HG02943 (cell line): ENCODE results near the gene ELK3.

Experiments used
- ATAC-seq: cut with Tn5 transposase; IDR thresholded peaks from one replicate; pipeline ENCODE4 v1.9.1; 2021; ENCODE audit warnings: mild to moderate bottlenecking, low read depth, moderate library complexity; ENCODE audit not compliant: unreplicated experiment

Gene ELK3

DNA sequence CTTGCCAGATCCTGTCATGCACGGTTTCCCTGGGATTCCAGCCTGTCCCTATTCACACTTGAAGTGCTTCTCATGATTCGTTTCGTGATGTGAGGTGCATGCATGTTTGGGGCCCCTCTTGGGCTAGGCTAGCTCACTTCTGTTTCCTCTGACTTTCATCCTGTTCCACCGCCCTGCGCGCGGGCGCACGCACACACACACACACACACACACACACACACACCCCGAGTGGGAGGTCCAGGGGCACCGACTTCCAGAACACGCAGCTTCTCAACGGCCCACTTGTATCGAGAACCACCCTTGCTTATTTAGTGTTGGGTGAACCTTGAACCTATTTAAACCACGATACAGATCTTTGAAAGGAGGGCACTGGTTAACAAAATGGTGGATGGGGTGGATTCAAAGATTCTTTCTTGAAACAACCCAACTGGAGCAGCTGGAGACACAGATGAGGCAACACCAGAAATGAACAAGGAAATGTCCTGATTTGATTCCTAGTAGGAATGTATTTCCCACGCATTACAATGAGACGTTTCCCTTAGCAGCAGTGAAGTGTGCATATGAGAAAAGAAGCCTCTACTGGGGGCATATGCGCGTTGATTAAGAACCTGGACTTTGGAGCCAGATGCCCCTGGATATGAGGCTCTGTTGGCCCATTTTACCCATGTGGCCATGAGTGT lies 16.3 kb downstream of the ELK3 start:
- no peak for ATAC-seq

- no peak for ATAC-seq
Observed at GRCh38 chr12:96211988-96212387, 17.8 kb downstream of the ELK3 start.

- ATAC-seq: no peak
Observed at GRCh38 chr12:96212456-96213375, 18.5 kb downstream of the ELK3 start.

DNA sequence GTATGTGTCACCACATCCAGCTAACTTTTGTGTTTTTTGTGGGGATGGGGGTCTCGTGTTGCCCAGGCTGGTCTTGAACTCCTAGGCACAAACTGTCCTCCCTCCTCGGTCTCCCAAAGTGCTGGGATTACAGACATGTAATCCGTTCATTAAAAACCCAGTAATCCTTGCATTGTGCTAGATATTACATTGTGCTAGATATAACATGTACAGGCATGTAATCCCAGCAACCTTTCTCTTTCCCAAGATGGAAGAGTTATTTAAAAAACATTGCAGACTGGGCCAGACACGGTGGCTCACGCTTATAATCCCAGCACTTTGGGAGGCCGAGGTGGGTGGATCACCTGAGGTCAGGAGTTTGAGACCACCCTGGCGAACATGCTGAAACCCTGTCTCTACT lies 19.7 kb downstream of the ELK3 start:
- no peak for ATAC-seq

DNA sequence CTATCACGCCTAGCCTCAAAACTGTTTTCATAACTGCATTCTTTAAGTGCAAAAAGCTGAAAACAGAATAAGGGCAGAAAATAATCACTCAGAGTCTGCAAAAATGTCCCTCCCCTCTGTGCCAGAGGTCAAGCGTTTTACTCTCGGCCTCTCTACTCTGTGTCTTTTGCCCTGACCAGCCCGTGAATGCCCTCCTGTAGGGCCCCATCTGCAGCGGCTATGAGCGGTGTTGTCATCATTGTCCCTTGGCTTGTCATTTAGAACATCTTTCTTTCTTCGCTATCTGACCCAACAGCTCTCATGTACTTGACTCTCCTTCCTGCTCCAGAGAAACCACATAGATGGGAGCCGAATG lies 21.7 kb downstream of the ELK3 start:
- ATAC-seq: no peak

GRCh38 chr12:96218989-96219678 lies 25.0 kb downstream of the ELK3 start:
- no peak for ATAC-seq

GRCh38 chr12:96219700-96220206 lies 25.6 kb downstream of the ELK3 start:
- ATAC-seq: no peak

GRCh38 chr12:96220902-96221301 lies 26.7 kb downstream of the ELK3 start:
- no peak for ATAC-seq

DNA sequence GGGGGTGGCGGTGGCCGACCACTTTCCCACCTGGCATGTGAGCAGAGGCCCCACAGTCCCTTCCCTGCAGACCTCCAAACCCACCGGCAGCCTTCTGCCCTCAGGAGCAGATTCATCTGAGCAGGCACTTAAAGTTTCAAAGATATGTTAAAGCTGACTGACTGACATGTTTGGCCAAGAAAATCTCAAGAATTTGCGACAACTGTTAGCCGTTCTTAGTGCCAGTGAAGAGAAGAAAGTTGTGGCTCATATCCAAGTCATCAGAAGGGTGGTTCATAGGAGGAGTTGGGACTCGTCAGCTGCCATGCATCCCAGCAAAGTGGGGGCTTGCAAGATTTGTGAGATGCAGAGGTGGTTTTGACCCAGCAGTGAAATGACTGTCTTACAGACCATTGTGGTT lies 27.2 kb downstream of the ELK3 start:
- no peak for ATAC-seq

DNA sequence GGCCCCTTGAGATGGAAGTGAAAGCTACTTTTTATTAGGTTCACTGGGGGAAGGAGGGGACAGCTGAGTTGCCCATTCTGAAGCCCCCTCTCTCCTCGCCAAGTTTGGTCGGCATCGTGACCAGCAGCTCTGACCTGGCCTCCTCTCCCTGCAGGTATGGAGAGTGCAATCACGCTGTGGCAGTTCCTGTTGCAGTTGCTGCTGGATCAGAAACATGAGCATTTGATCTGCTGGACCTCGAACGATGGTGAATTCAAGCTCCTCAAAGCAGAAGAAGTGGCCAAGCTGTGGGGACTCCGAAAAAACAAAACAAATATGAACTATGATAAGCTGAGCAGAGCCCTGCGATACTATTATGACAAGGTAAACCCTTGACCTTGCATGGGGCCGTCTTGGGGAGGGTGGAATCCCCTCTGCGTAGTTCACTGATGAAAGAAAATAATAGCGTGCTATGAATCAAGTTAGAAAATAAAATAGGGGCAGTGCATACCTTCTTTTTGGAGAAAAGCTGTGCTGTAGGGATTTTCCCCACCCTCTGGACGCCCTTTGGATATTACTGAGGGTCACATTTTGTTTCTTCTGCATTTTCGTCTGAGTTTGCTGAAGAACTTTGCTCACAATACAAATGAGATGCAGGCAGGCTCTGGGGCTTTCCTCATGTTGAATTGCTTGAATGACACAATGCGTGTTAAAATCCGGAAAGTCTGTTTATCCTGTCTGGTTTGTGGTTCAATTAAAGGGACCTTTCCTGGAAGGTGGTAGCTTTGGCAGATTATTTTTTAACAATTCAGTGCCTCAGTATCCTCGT lies 29.4 kb downstream of the ELK3 start:
- ATAC-seq: no peak

DNA sequence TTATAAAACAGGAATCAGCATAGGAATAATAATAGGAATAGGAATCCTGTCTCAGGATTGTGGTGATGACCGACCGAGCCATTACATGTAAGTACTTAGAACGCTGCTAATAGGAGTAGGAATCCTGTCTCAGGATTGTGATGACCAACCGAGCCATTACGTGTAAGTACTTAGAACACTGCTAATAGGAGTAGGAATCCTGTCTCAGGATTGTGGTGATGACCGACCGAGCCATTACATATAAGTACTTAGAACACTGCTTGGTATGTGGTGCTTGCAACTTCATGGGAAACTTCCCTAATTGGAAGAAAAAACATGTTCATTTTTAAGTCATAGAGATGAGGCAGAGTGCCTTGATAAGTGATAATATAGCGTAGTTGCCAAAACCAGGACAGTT lies 30.0 kb downstream of the ELK3 start:
- ATAC-seq: no peak

DNA sequence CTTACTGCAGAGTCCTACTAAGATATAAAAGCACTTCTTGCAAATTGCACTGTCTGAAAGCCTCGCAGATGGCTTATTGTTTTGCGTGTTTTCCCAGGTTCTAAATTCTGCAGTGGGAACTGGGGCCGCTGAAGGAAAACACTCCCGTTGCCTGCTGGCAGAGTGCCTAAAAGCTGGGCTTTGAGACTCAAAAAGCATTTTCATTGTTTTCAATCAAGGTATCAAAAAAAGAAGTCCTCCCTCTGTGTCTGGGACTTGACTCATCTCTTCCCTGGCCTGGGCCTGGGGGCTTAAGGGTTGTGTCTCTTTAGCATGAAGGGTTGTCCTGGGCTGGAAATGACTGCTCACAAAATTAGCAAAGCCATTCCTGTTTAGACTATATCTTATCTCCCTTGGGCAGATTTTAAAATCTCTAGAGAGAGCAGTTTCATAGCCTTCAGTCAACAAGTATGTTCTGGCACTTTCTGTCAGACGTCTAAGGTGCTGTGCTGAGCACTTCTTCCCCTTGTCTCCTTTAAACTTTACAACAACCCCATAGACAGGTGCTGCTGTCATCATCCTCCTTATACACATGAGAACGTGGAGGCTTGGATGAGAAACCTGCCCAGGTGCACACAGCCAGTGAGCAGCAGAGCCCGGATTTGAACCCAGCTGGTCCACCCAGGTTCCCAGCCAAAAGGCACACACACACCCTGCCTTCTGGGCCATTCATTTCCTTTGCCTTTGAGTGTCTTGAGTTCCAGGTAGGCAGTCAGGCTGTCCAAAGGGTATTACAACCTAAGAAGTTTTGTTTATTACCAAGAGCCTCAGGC lies 31.1 kb downstream of the ELK3 start:
- ATAC-seq: no peak

- ATAC-seq: no peak
Observed at GRCh38 chr12:96225994-96226399, 31.8 kb downstream of the ELK3 start.

DNA sequence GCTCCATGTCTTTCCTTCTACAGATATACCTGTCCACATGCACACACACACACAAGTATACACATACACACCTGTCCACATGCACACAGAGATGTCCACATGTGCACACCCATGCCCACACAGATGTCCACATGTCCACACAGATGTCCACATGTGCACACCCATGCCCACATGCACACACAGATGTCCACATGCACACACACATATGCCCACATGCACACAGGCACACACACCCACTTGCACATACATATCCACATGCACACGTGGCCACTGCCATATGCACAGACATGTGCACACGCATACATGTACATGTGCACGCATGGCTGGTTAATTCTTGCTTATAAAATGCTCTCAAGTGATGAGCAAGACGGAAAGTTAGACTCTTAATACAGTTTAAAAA lies 32.2 kb downstream of the ELK3 start:
- no peak for ATAC-seq

- no peak for ATAC-seq
Observed at GRCh38 chr12:96226801-96227348, 32.7 kb downstream of the ELK3 start.

DNA sequence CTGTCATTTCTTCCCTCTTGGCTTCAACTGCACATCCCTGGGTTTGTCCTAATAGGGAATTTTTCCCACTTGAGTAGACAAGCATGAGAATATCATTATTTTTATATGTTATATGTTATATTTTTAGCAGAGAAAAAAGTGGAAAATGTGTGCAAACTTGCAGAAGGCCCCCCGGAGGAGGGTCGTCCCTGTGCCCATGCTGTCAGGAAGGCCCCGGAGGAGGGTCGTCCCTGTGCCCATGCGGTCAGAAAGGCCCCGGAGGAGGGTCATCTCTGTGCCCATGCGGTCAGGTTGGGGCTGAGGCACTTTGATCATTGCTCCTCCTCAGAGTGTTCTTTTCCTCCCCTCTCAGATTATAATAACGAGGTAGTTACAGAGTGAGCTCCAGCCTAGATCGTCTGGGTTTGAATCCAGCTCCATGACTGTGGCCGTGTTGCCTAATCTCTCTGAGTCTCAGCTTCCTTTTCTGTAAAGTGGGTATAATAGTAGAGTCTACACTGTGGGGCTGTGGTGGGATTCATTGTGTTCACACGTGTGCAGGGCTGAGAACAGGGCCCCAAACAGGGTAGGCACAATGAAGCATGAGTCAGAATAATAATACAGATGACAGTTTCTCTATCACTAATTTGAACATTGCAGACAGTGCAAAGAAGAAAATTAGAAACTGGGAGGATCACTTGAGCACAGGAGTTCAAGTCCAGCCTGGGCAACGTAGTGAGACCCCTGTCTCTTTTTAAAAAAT lies 33.4 kb downstream of the ELK3 start:
- no peak for ATAC-seq

DNA sequence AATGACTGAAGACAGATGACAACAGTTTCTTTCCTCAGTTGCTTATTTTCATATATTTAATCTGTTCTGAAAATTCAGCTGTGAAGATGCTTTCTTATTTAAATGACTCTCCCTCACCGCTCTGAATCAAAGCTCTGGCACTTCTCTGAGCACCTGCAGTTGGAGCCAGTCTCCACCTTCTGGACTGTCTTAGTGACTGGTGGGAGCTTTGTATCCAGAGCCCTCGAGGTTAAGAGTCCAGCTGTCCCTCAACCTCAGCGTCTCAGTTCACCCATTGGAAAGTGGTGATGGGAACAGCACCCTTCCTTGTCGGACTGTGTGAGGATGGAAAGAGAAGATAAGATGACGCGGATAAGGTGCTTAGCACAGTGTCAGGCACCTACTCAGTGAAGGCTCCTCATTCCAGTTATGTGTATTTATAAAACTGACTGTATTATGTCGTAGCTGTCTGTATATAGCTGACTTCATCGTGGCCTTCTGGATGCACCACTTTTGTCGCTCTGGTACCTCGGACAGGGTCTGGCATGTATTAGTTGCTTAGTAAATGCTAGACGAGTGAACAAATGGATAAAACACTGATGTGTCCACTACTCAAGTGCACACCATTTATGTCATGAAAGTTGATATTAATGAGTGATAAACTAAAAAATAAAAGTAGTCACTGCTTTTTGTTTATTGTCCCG lies 34.5 kb downstream of the ELK3 start:
- no peak for ATAC-seq

GRCh38 chr12:96230646-96231045 lies 36.5 kb downstream of the ELK3 start:
- ATAC-seq: no peak
